T-helper 2 cell treated with Interferon-gamma antibody and Interleukin-4, amounts not matched to agents 100 ng/mL and 5 ng/mL, for 36 hours (primary cell): ENCODE data around the gene ACSS2. TPM values are rescaled to one million over a fixed set of nuclear protein-coding genes. Genes with fewer than 3 reads are reported as not detected.

ENCODE experiments used
- intact Hi-C: fragments of 100-400 bp; cut with micrococcal nuclease; formaldehyde crosslinking; loops from one replicate; pipeline ENCODE4 v1.15.1; 2023
- total RNA-seq: library from RNA; stranded (reverse); gene quantifications from 2 replicates; pipeline ENCODE4 v1.2.3, GENCODE V29; 2022

The ACSS2 gene
- total RNA-seq, 1 donor from 2014 or later = 44.5 TPM

DNA sequence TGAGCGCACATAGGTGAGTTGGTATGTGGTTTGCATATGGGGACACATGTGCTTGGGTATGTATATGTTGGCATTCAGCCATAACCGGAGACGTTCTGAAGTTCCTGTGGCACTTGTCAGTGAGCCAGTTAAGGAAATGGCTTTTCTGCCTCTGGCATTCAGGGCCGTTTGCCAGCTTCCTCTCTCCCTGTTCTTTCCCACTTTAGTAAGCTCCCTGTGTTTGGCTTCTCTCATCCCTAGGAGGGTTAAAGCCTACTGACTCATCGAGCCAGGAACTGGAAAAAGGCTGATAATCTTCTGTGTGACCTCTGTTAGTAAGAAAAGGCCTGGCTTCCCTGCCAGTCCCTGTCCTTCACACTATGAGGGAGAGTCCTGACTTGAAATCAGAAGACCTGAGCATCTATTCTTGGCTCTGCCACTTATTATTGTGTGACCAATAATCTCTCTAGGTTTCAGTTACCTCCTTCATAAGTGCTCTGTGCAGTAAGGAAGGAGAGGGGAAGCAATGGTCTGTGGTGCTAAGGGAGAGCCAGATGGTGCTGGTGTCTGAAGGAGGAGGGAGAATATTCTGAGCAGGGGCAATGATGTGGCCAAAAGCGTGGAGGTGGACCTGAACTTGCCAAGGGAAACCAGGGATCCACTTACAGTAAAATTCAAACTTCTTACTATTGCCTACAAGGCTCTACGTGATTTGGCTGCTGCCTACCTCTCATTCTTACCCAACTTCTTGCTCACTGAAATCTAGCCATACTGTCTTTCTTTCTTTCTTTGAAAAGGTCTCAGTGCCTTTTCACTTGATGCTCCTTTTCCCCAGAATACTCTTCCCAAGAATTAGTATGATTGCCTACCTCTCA, 31.4 kb downstream of the ACSS2 start:
- intact Hi-C loops = no loop called here

- intact Hi-C loops = no loop called here
Observed at GRCh38 chr20:34915131-34915530, 38.7 kb downstream of the ACSS2 start.

GRCh38 chr20:34915749-34916455, 39.5 kb downstream of the ACSS2 start:
- intact Hi-C loops = no loop called here

DNA sequence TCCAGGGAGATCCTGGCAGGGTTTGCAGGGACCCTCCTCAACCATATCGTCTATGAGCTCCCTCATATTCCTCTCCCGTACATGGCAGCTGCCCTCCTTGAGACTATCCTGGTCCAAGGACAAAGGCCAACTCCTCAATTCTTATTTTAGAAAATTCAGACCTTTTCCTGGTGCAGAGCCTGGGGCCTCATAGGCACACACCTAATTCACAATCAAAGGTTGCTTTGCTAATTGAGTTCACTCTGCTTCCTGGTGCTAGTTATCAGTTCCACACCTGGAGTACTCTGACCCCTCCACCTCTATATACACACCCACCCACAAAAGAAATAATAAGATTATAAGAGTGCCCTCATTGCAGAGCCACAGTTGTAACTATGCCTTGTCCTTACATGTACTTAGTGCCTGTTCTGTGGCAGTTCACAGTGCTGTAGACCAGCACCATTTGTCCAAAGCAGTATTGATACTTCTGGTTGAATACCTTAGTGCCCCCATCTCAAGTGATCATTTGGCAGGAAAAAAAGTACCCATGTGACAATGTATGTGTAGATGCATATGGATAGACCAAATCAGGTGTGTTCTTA, 40.5 kb downstream of the ACSS2 start:
- intact Hi-C loops = no loop called here

- intact Hi-C loops = no loop called here
Observed at GRCh38 chr20:34920055-34920454, 43.6 kb downstream of the ACSS2 start.

DNA sequence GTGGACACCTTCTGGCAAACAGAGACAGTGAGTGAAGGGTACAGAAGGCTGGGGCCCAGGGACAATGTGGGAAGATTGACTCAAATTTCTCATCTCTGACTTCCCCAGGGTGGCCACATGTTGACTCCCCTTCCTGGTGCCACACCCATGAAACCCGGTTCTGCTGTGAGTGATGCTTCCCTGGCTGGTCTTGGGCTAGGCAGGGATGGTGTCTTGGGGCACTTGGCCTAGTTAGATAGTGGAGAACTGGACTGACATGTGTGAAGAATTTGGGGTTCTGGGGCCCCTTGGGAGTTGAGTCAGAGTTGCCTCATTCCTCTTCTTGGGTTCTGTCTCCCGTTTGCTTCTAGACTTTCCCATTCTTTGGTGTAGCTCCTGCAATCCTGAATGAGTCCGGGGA, 45.0 kb downstream of the ACSS2 start:
- intact Hi-C loops = no loop called here

GRCh38 chr20:34922654-34923381, 46.4 kb downstream of the ACSS2 start:
- intact Hi-C loops = no loop called here

DNA sequence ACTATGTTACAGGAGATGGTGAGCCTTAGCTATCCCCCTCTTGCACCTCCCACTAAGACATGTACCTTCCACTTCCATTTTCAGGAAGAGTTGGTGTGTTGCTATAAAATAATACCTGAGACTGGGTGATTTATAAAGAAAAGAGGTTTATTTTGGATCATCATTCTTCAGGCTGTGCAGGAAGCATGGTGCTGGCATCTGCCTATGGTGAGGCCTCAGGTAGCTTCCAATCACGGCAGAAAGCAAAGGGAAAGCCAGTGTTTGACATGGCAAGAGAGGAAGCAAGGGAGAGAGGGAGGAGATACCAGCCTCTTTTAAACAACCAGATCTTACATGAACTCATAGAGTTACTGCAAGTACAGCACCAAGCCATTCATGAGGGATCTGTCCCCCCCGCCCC, 47.0 kb downstream of the ACSS2 start:
- intact Hi-C loops = no loop called here

- intact Hi-C loops = no loop called here
Observed at GRCh38 chr20:34925341-34925740, 48.9 kb downstream of the ACSS2 start.

- intact Hi-C loops = no loop called here
Observed at GRCh38 chr20:34925981-34926380, 49.6 kb downstream of the ACSS2 start.

GRCh38 chr20:34926581-34926980, 50.2 kb downstream of the ACSS2 start:
- intact Hi-C loops = no loop called here

DNA sequence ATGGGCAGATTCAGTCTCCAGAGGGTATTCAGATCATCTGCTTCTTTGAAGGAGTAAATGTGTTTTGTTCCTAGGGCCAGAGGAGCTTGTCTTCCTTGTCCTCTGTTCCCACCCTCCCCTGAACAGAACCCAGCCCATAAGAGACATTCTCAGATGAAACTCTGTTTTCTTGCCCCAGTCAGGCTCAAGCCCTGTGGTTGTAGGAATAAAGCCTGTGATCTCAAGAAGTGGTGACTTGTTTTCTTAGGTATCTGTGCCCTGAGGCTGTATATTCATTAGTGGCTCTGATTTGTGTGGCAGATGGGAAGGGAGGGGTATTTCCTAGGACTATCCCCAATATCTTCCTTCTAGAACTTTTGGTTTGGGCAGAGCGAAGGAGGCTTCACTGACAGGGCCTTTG, 51.3 kb downstream of the ACSS2 start:
- intact Hi-C loops = no loop called here

DNA sequence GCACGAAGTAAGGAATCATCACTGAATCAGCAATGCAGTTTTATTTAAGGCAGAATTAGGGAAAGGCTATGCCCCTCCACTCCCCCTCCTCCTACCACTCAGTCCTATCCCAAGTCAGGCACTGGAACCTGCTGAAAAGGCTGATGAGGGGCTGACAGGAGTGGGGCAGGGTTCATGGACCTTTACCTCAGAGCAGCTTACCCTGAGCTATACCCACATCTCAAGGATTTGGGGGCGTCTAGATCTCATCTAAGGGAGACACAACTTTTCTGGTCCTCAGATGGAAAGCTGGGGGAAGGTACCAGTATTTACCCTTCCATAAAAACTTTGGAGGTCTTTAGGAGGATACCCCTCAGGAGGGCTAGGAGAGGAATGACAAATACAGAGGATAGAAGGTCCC, 52.0 kb downstream of the ACSS2 start:
- intact Hi-C loops = no loop called here

GRCh38 chr20:34931771-34932170, 55.4 kb downstream of the ACSS2 start:
- intact Hi-C loops = no loop called here

GRCh38 chr20:34938466-34939163, 62.2 kb downstream of the ACSS2 start:
- intact Hi-C loops = no loop called here

DNA sequence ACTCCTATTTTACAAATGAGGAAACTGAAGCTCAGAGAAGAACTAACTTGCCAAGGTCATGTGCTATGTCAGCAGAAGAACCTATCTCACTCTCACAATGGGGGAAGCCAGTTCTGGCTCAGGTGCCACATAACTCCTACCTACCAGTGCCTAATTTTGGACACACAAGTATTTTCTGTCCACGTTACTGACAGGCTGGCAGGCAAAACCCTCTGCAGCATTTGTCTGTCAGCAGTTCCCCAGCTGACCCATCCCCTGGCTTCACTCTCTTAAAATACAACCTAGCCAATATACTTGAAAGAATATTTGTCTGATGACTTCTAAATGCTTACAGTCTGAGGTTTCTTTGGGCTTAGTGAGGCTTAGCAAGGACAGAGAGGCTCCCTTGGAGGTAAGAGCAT, 63.7 kb downstream of the ACSS2 start:
- intact Hi-C loops = no loop called here

DNA sequence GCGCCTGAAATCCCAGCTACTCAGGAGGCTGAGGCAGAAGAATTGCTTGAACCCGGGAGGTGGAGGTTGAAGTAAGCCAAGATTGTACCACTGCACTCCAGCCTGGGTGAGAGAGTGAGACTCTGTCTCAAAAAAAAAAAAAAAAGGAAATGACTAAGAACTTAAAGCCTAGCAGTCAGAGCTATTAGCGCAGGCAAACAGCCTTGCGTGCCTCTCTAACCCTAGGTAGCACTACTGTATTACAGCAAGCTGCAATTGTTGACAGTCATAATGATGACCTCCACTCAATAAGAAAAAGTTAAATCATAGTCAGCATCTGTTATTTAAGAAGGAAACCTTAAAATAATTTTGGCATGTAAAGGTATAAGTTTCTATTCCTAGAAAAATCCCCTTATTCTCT, 64.8 kb downstream of the ACSS2 start:
- intact Hi-C loops = no loop called here

- intact Hi-C loops = no loop called here
Observed at GRCh38 chr20:34942301-34942700, 65.9 kb downstream of the ACSS2 start.

DNA sequence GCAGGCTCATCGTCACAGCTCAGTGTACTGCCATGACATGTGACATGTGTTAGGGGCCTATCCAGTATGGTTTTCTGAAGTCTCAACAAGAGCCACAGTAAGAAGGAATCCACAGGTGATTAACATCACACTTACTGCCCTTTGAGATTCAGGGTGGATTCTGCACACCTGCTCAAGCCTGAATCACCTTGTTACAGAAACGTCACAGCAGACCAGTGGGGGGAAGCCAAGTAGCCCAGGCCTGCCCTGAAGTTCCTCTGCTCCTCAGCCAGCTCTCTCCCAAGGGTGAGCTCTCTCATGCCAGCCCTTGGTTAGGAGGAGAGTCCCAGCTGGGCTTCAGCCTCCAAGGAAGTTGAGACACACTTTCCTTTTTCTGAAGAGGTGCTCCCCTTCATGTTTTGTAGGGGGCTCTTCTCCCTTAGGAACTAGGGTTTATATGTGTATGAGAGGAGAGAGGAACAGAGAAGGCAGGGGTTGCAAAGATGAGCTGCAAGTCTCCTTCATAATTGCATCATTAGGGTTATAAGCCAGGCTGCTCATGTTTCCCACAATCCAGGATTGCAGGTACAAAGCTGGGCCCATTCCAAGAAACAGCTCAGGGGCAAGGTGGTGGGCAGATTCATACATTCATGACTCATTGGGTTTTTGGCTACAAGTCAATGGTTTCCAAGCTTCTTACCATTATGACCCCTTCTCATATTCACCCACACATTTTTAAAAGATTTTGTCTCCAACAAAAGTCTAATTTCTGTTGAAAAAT, 67.6 kb downstream of the ACSS2 start:
- intact Hi-C loops = no loop called here

DNA sequence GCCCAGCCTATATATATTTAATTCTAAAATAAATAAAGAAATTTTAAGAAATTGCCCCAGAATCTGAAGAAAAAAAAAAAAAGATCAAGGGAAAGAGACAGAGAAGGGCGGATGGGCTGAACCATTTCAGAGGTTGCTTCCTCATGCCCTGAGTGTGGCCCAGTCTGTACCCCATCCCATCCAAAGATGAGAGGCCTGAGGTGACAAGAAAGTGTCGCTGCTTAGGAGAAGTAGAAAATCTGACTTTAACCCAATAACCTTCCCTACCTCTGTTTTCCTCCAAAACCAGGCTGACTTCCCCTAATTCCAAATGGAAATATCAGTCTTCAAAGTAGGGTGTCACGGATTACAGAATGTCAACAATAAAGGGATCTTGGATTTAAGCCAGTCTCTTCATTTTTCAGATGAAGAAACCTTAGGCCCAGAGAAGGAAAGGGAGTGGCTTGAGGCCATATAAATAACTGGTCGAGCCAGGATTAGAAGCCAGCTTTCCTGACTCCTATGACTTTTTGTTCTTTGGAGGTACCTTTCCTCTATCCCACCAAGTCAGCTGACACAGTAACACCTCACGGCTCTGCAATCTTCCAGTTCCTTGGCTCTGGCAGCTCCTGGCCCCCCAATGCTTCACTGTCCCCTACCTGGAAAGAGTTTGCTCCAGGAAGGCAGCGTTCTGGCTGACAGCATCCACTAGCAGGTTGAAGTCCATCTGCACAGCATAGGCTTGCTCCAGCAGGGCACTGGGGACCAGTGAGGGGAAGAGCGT, 69.1 kb downstream of the ACSS2 start:
- intact Hi-C loops = no loop called here
